ENCODE measurements around the gene PLD5. TPM values are rescaled to one million over a fixed set of nuclear protein-coding genes. Genes with fewer than 3 reads are reported as not detected.

Gene PLD5
- total and polyA plus RNA-seq, 2 donors (not counting 3 experiments of a cell fraction or from before 2014, with no cell fraction given), result not detected

DNA sequence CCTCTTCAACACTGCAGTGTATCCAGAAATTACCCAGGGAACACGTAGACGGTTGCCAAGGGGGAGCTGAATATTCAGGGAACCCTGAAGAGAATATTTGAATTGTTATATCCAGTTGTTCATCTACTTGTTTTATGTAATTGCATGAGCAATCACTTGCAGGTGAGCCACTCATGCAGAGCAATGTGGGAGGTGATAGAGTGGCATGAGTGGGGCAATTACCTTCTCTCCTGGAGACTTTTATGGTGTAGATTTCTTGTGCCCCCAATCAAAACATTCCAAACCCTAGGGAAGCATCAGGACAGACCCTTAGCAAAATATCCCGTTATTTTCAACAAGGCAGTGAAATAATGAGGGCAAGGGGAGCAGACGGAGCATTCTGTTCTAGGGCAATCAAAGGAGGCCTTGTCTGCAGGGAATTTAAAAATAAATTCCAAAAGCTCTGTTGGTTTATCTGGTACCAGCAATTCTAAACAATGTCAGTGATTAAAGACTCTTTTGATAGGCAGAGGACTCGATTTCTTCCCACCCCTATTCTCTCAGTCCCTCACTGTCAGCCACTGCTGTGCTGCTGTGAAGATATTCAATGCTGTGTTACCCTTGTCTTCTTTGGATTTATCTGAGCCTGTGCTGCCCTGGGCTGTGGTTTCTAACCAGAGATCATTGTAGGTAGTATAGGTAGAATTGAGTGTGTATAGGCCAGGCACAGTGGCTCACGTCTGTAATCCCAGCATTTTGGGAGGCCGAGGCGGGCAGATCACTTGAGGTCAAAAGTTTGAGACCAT lies 345.4 kb downstream of the PLD5 start:
- ChIA-PET POLR2A (no interaction called here), CTCF (no interaction called here)
- no TSS peak for BruUV-seq (replicated peaks)
- TF ChIP-seq POLR2A (IDR thresholded peaks at IDR 0.05; ENCODE audit: low read depth, low read length) (no peak), FOS (IDR thresholded peaks at IDR 0.05; ENCODE audit: borderline replicate concordance, insufficient read depth, low read length) (no peak)
- Histone ChIP-seq H3K27me3 (ENCODE audit: control insufficient read depth in 2 of 2, insufficient read depth in 2 of 2, low read length in 2 of 2) (no peaks in the 10 kb centered on the region), H4K20me1 (replicated peaks; ENCODE audit: control insufficient read depth, extremely low read depth, insufficient read depth, low read length) (no peaks in the 10 kb centered on the region), H3K4me2 (ENCODE audit: insufficient read depth, low read length) (no peak overlapping the region), H3K9me3 (replicated peaks; ENCODE audit: control insufficient read depth, insufficient read depth, low read length) (peaks cover 2% of the 10 kb centered on the region), H3K4me3 (replicated peaks in 1 of 3; ENCODE audit: insufficient read depth in 1 of 3, low read depth in 1 of 3, low read length in 3 of 3) (no peak overlapping the region), H3K36me3 (ENCODE audit: control insufficient read depth in 2 of 2, extremely low read depth in 1 of 2, insufficient read depth in 2 of 2, low read length in 2 of 2) (no peaks in the 10 kb centered on the region), H3K9ac (replicated peaks; ENCODE audit: extremely low read depth, insufficient read depth, low read length) (no peak overlapping the region), H3K4me1 (ENCODE audit: control insufficient read depth, extremely low read depth, insufficient read depth, low read length) (no peaks in the 10 kb centered on the region), H3K79me2 (ENCODE audit: control insufficient read depth, insufficient read depth, low read length) (no peaks in the 10 kb centered on the region), H2AFZ (ENCODE audit: low read depth, low read length) (no peak overlapping the region), H3K27ac (ENCODE audit: insufficient read depth, low read depth, low read length) (no peak overlapping the region), H3K9me1 (replicated peaks; ENCODE audit: control insufficient read depth, extremely low read depth, insufficient read depth, low read length) (no peaks in the 10 kb centered on the region)
- FAIRE-seq, result no peak
- intact Hi-C loops (cut with micrococcal nuclease) (no loop called here), dilution Hi-C loops (cut with MboI; ENCODE audit: extremely low pct_ligation_motif_present, low sequenced_read_pairs) (no loop called here)
- no peak for DNase-seq (ENCODE audit: low read depth, low spot score)

DNA sequence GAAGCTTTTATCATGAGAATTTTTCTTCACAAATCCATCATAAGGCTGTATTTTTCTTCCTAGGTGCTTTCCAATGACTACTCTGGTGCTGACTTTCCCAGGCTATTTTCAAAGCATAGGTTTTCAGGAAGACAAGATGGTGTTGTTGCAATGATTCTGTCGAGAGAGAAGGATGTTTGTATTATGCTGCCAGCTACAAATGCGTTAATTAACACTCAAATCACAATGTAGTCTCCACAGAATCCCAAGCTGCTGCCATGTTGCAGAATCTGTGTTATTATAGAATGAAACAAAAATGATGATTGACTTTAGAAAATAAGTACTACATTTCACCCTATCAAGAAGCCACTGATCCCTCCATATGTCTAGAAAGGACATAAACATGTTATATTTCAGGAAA lies 346.1 kb downstream of the PLD5 start:
- no peaks in the 10 kb centered on the region for H3K79me2 ChIP-seq (ENCODE audit: control insufficient read depth, insufficient read depth, low read length)
- TF ChIP-seq FOS (IDR thresholded peaks at IDR 0.05; ENCODE audit: borderline replicate concordance, insufficient read depth, low read length) (no peak), GATA2 (IDR thresholded peaks at IDR 0.05; ENCODE audit: insufficient read depth, insufficient read length, low read depth, low read length) (no peak), POLR2A (IDR thresholded peaks at IDR 0.05; ENCODE audit: low read depth, low read length) (no peak), EZH2 (IDR thresholded peaks at IDR 0.05; ENCODE audit: borderline replicate concordance, low read depth, low read length, severe bottlenecking) (no peak), POLR2AphosphoS5 (IDR thresholded peaks at IDR 0.05; ENCODE audit: insufficient read depth, low read depth, low read length) (no peak), JUN (IDR thresholded peaks at IDR 0.05; ENCODE audit: borderline replicate concordance, insufficient read depth, insufficient read length, low read depth) (no peak), MYC (IDR thresholded peaks at IDR 0.05; ENCODE audit: low read depth, low read length) (no peak)
- TF ChIP-seq, protein P1, sequence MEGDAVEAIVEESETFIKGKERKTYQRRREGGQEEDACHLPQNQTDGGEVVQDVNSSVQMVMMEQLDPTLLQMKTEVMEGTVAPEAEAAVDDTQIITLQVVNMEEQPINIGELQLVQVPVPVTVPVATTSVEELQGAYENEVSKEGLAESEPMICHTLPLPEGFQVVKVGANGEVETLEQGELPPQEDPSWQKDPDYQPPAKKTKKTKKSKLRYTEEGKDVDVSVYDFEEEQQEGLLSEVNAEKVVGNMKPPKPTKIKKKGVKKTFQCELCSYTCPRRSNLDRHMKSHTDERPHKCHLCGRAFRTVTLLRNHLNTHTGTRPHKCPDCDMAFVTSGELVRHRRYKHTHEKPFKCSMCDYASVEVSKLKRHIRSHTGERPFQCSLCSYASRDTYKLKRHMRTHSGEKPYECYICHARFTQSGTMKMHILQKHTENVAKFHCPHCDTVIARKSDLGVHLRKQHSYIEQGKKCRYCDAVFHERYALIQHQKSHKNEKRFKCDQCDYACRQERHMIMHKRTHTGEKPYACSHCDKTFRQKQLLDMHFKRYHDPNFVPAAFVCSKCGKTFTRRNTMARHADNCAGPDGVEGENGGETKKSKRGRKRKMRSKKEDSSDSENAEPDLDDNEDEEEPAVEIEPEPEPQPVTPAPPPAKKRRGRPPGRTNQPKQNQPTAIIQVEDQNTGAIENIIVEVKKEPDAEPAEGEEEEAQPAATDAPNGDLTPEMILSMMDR (IDR thresholded peaks at IDR 0.05; ENCODE audit: extremely low read depth in 1 of 2, insufficient read depth in 1 of 2, low read depth in 1 of 2, low read length in 2 of 2), result no peak
- TF ChIP-seq, protein P2, sequence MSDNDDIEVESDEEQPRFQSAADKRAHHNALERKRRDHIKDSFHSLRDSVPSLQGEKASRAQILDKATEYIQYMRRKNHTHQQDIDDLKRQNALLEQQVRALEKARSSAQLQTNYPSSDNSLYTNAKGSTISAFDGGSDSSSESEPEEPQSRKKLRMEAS (IDR thresholded peaks at IDR 0.05; ENCODE audit: insufficient read depth, insufficient read length), result no peak
- no peak overlapping the region for H2AFZ ChIP-seq (ENCODE audit: low read depth, low read length)
- no peak overlapping the region for H3K27ac ChIP-seq (ENCODE audit: insufficient read depth, low read depth, low read length)
- H3K27me3 ChIP-seq (ENCODE audit: control insufficient read depth in 2 of 2, insufficient read depth in 2 of 2, low read length in 2 of 2), result no peaks in the 10 kb centered on the region
- BruUV-seq (replicated peaks), result no TSS peak
- no peak for DNase-seq (ENCODE audit: low read depth, low spot score)
- no peaks in the 10 kb centered on the region for H3K36me3 ChIP-seq (ENCODE audit: control insufficient read depth in 2 of 2, extremely low read depth in 1 of 2, insufficient read depth in 2 of 2, low read length in 2 of 2)
- POLR2A ChIA-PET, result no interaction called here
- no peaks in the 10 kb centered on the region for H3K9me1 ChIP-seq (replicated peaks; ENCODE audit: control insufficient read depth, extremely low read depth, insufficient read depth, low read length)
- H3K4me1 ChIP-seq (ENCODE audit: control insufficient read depth, extremely low read depth, insufficient read depth, low read length), result no peaks in the 10 kb centered on the region
- H3K9ac ChIP-seq (replicated peaks; ENCODE audit: extremely low read depth, insufficient read depth, low read length), result no peak overlapping the region
- H4K20me1 ChIP-seq (replicated peaks; ENCODE audit: control insufficient read depth, extremely low read depth, insufficient read depth, low read length), result no peaks in the 10 kb centered on the region
- H3K4me3 ChIP-seq (replicated peaks in 1 of 3; ENCODE audit: insufficient read depth in 1 of 3, low read depth in 1 of 3, low read length in 3 of 3), result no peak overlapping the region
- FAIRE-seq, result no peak
- intact Hi-C loops (cut with micrococcal nuclease), result no loop called here
- no peak overlapping the region for H3K4me2 ChIP-seq (ENCODE audit: insufficient read depth, low read length)
- CTCF ChIA-PET, result no interaction called here
- dilution Hi-C loops (cut with MboI; ENCODE audit: extremely low pct_ligation_motif_present, low sequenced_read_pairs), result no loop called here
- H3K9me3 ChIP-seq (replicated peaks; ENCODE audit: control insufficient read depth, insufficient read depth, low read length), result peaks cover 2% of the 10 kb centered on the region

Measured in endothelial cell of umbilical vein (primary cell).